Stimulated activated effector memory CD8-positive, alpha-beta T cell treated with anti-CD3 and anti-CD28 coated beads, Interleukin-12 subunit alpha, Interleukin-12 subunit beta, amount 100 ng/mL, for 72 hours (primary cell): ENCODE data around the gene PRKN.
A peak's percentile ranks its signal among the peaks of the same experiment; 100 is the strongest.

Experiments
- ATAC-seq: fragments of 150-1000 bp; cut with Tn5 transposase; 2 replicates; pipeline ENCODE4 v1.10.0; 2021
- DNase-seq, 2 donors: peaks; one replicate each; pipeline ENCODE4 v3.0.0; 2021 to 2022; ENCODE audit warnings: low spot score in 2 of 2
- H3K27ac Mint-ChIP-seq: one replicate; pipeline ENCODE4 v1.8.0; 2022; ENCODE audit warnings: mild to moderate bottlenecking, mixed read lengths
- H3K36me3 Mint-ChIP-seq: one replicate; pipeline ENCODE4 v1.8.0; 2022; ENCODE audit warnings: mild to moderate bottlenecking, mixed read lengths
- H3K4me1 Mint-ChIP-seq: one replicate; pipeline ENCODE4 v1.8.0; 2022; ENCODE audit warnings: mixed read lengths
- H3K4me3 Mint-ChIP-seq: one replicate; pipeline ENCODE4 v1.8.0; 2022; ENCODE audit warnings: mild to moderate bottlenecking, mixed read lengths
- H3K9me3 Mint-ChIP-seq: one replicate; pipeline ENCODE4 v1.8.0; 2022; ENCODE audit warnings: mixed read lengths

Gene PRKN

GRCh38 chr6:162181111-162181510 lies 546.5 kb downstream of the PRKN start:
- Mint-ChIP-seq H3K4me3 (no peak overlapping the region), H3K36me3 (no peaks in the 10 kb centered on the region), H3K27ac (no peak overlapping the region), H3K4me1 (no peaks in the 10 kb centered on the region), H3K9me3 (no peaks in the 10 kb centered on the region)
- no peak for ATAC-seq
- DNase-seq: no peak

GRCh38 chr6:162179196-162179951 lies 548.2 kb downstream of the PRKN start:
- DNase-seq: no peak
- ATAC-seq: no peak
- no peak overlapping the region for H3K4me3 Mint-ChIP-seq
- H3K27ac Mint-ChIP-seq: no peak overlapping the region
- H3K36me3 Mint-ChIP-seq: no peaks in the 10 kb centered on the region
- no peaks in the 10 kb centered on the region for H3K9me3 Mint-ChIP-seq
- no peaks in the 10 kb centered on the region for H3K4me1 Mint-ChIP-seq

- Mint-ChIP-seq H3K9me3 (no peaks in the 10 kb centered on the region), H3K4me1 (no peaks in the 10 kb centered on the region), H3K27ac (no peak overlapping the region), H3K36me3 (no peaks in the 10 kb centered on the region), H3K4me3 (no peak overlapping the region)
- ATAC-seq (no peak), DNase-seq (no peak)
Measured at GRCh38 chr6:162178666-162179065, 548.9 kb downstream of the PRKN start.

GRCh38 chr6:162178266-162178665 lies 549.3 kb downstream of the PRKN start:
- Mint-ChIP-seq H3K4me1 (no peaks in the 10 kb centered on the region), H3K4me3 (no peak overlapping the region), H3K36me3 (no peaks in the 10 kb centered on the region), H3K9me3 (no peaks in the 10 kb centered on the region), H3K27ac (no peak overlapping the region)
- ATAC-seq (no peak), DNase-seq (no peak)

GRCh38 chr6:162177746-162178145 lies 549.8 kb downstream of the PRKN start:
- Mint-ChIP-seq H3K9me3 (no peaks in the 10 kb centered on the region), H3K4me1 (no peaks in the 10 kb centered on the region), H3K36me3 (no peaks in the 10 kb centered on the region), H3K4me3 (no peak overlapping the region), H3K27ac (no peak overlapping the region)
- ATAC-seq (no peak), DNase-seq (no peak)

- H3K27ac Mint-ChIP-seq: no peak overlapping the region
- H3K4me3 Mint-ChIP-seq: no peak overlapping the region
- H3K36me3 Mint-ChIP-seq: no peaks in the 10 kb centered on the region
- H3K9me3 Mint-ChIP-seq: no peaks in the 10 kb centered on the region
- ATAC-seq: no peak
- no peaks in the 10 kb centered on the region for H3K4me1 Mint-ChIP-seq
- DNase-seq: no peak
Measured at GRCh38 chr6:162173466-162173865, 554.1 kb downstream of the PRKN start.

GRCh38 chr6:162165479-162165878 lies 562.1 kb downstream of the PRKN start:
- H3K4me1 Mint-ChIP-seq: no peaks in the 10 kb centered on the region
- H3K36me3 Mint-ChIP-seq: no peaks in the 10 kb centered on the region
- H3K9me3 Mint-ChIP-seq: no peaks in the 10 kb centered on the region
- H3K4me3 Mint-ChIP-seq: no peak overlapping the region
- no peak overlapping the region for H3K27ac Mint-ChIP-seq
- no peak for ATAC-seq
- no peak for DNase-seq

GRCh38 chr6:162157167-162157870 lies 570.2 kb downstream of the PRKN start:
- Mint-ChIP-seq H3K4me3 (no peak overlapping the region), H3K9me3 (peaks cover 6% of the 10 kb centered on the region), H3K27ac (no peak overlapping the region), H3K4me1 (no peaks in the 10 kb centered on the region), H3K36me3 (no peaks in the 10 kb centered on the region)
- DNase-seq: no peak
- ATAC-seq: no peak

- no peak for ATAC-seq
- no peaks in the 10 kb centered on the region for H3K4me1 Mint-ChIP-seq
- no peak overlapping the region for H3K4me3 Mint-ChIP-seq
- H3K9me3 Mint-ChIP-seq: peaks cover 6% of the 10 kb centered on the region
- H3K27ac Mint-ChIP-seq: no peak overlapping the region
- H3K36me3 Mint-ChIP-seq: no peaks in the 10 kb centered on the region
- DNase-seq: no peak
Measured at GRCh38 chr6:162156146-162156545, 571.4 kb downstream of the PRKN start.

GRCh38 chr6:162154930-162155329 lies 572.6 kb downstream of the PRKN start:
- Mint-ChIP-seq H3K9me3 (peaks cover 6% of the 10 kb centered on the region), H3K4me3 (no peak overlapping the region), H3K36me3 (no peaks in the 10 kb centered on the region)

GRCh38 chr6:162154001-162154400 lies 573.6 kb downstream of the PRKN start:
- peaks cover 10% of the 10 kb centered on the region for H3K9me3 Mint-ChIP-seq
- H3K4me3 Mint-ChIP-seq: no peak overlapping the region
- H3K36me3 Mint-ChIP-seq: no peaks in the 10 kb centered on the region
- H3K4me1 Mint-ChIP-seq: no peaks in the 10 kb centered on the region
- DNase-seq (no peak), ATAC-seq (no peak)
- no peak overlapping the region for H3K27ac Mint-ChIP-seq

More at GRCh38 chr6:162154930-162155329, 572.6 kb downstream of the PRKN start:
- Mint-ChIP-seq H3K4me1 (no peaks in the 10 kb centered on the region), H3K27ac (no peak overlapping the region)
- ATAC-seq: no peak
- no peak for DNase-seq

- H3K4me1 Mint-ChIP-seq: no peaks in the 10 kb centered on the region
- ATAC-seq (no peak), DNase-seq (no peak)
- H3K36me3 Mint-ChIP-seq: no peaks in the 10 kb centered on the region
- H3K27ac Mint-ChIP-seq: no peak overlapping the region
- H3K4me3 Mint-ChIP-seq: no peak overlapping the region
- peaks cover 6% of the 10 kb centered on the region for H3K9me3 Mint-ChIP-seq
Measured at GRCh38 chr6:162153120-162153519, 574.4 kb downstream of the PRKN start.

GRCh38 chr6:162151021-162151665 lies 576.4 kb downstream of the PRKN start:
- no peaks in the 10 kb centered on the region for H3K4me1 Mint-ChIP-seq
- ATAC-seq (peak; percentile 43), DNase-seq (no peak)
- H3K4me3 Mint-ChIP-seq: no peak overlapping the region
- peaks cover 3% of the 10 kb centered on the region for H3K9me3 Mint-ChIP-seq
- no peaks in the 10 kb centered on the region for H3K36me3 Mint-ChIP-seq
- peak overlapping the region; percentile 5 for H3K27ac Mint-ChIP-seq

GRCh38 chr6:162150295-162150694 lies 577.3 kb downstream of the PRKN start:
- H3K4me3 Mint-ChIP-seq: no peak overlapping the region
- ATAC-seq (no peak), DNase-seq (no peak)
- H3K27ac Mint-ChIP-seq: peak overlapping the region; percentile 5
- H3K4me1 Mint-ChIP-seq: no peaks in the 10 kb centered on the region
- H3K36me3 Mint-ChIP-seq: no peaks in the 10 kb centered on the region
- H3K9me3 Mint-ChIP-seq: peaks cover 3% of the 10 kb centered on the region

- H3K27ac Mint-ChIP-seq: no peak overlapping the region
- no peak overlapping the region for H3K4me3 Mint-ChIP-seq
- no peaks in the 10 kb centered on the region for H3K4me1 Mint-ChIP-seq
Measured at GRCh38 chr6:162149786-162150185, 577.8 kb downstream of the PRKN start.

GRCh38 chr6:162147805-162148204 lies 579.8 kb downstream of the PRKN start:
- Mint-ChIP-seq H3K4me1 (no peaks in the 10 kb centered on the region), H3K4me3 (no peak overlapping the region), H3K27ac (no peak overlapping the region), H3K9me3 (peaks cover 3% of the 10 kb centered on the region), H3K36me3 (no peaks in the 10 kb centered on the region)
- ATAC-seq (no peak), DNase-seq (no peak)

More at GRCh38 chr6:162149786-162150185, 577.8 kb downstream of the PRKN start:
- Mint-ChIP-seq H3K36me3 (no peaks in the 10 kb centered on the region), H3K9me3 (peaks cover 3% of the 10 kb centered on the region)
- ATAC-seq (no peak), DNase-seq (no peak)
